Panc1 (cell line): ENCODE results near the gene OSGIN1. TPM values are rescaled to one million over a fixed set of nuclear protein-coding genes. Genes with fewer than 3 reads are reported as not detected.

ENCODE experiments used
- ATAC-seq: fragments of 200-7000 bp; cut with Tn5 transposase; 2 replicates; pipeline ENCODE4 v1.9.1; 2020; ENCODE audit warnings: mild to moderate bottlenecking, moderate library complexity
- BruUV-seq: library from RNA; stranded (reverse); fragments of 400-500 nt; replicated peaks from 2 replicates; lab custom pipeline; 2021; lab: Mats Ljungman, UMichigan
- CTCF ChIA-PET: fragments of 300-600 bp; sonication (Branson Sonifier 250); formaldehyde crosslinking; loops from one replicate; lab custom pipeline; 2022; ENCODE audit warnings: antibody characterized with exemption; lab: Charles Lee
- POLR2A ChIA-PET: fragments of 300-600 bp; sonication (Branson Sonifier 250); formaldehyde crosslinking; loops from one replicate; lab custom pipeline; 2022; ENCODE audit warnings: antibody characterized with exemption; lab: Charles Lee
- DNase-seq: peaks from one replicate; pipeline ENCODE4 v3.0.0-alpha.2; 2010; ENCODE audit warnings: low read depth, low spot score
- H3K27ac ChIP-seq: 2 replicates; pipeline ENCODE4 v1.5.1; 2011; ENCODE audit warnings: mild to moderate bottlenecking, low read length, inconsistent platforms
- H3K27me3 ChIP-seq: fragments of 200-500 bp; sonication (Bioruptor generic); 2 replicates; pipeline ENCODE4 v1.6.0; 2014; ENCODE audit warnings: low read length, inconsistent platforms; ENCODE audit not compliant: control insufficient read depth, insufficient read depth
- H3K36me3 ChIP-seq: fragments of 200-500 bp; sonication (Bioruptor generic); 2 replicates; pipeline ENCODE4 v1.5.1; 2014; ENCODE audit warnings: inconsistent platforms, mild to moderate bottlenecking, low read length, moderate library complexity; ENCODE audit not compliant: control insufficient read depth, insufficient read depth
- H3K4me1 ChIP-seq: 2 replicates; pipeline ENCODE4 v1.5.1; 2011; ENCODE audit warnings: inconsistent platforms, mild to moderate bottlenecking, low read length, moderate library complexity; ENCODE audit not compliant: control insufficient read depth, insufficient read depth
- H3K4me3 ChIP-seq, 2 experiments: 2 replicates each; pipeline ENCODE4 v1.5.1; 2011 to 2012; ENCODE audit warnings: low read depth in 2 of 2, low read length in 2 of 2, mild to moderate bottlenecking in 2 of 2, inconsistent platforms in 1 of 2, moderate library complexity in 1 of 2
- H3K9me3 ChIP-seq: fragments of 200-500 bp; sonication (Bioruptor generic); 2 replicates; pipeline ENCODE4 v1.5.1; 2014; ENCODE audit warnings: low read depth, mild to moderate bottlenecking, inconsistent platforms, low read length, moderate library complexity; ENCODE audit not compliant: control insufficient read depth, insufficient read depth
- POLR2AphosphoS5 ChIP-seq: IDR thresholded peaks from 2 replicates; pipeline ENCODE4 v1.6.1; 2012; ENCODE audit warnings: mild to moderate bottlenecking, low read depth, low read length, moderate library complexity
- REST ChIP-seq, 2 experiments: IDR thresholded peaks; 2 replicates each; pipeline ENCODE4 v1.6.1; 2011 to 2012; ENCODE audit warnings: low read depth in 2 of 2, control low read depth in 1 of 2, low read length in 1 of 2, mild to moderate bottlenecking in 1 of 2, moderate library complexity in 1 of 2; ENCODE audit not compliant: insufficient read depth in 1 of 2
- SIN3A ChIP-seq: IDR thresholded peaks from 2 replicates; pipeline ENCODE4 v1.6.1; 2012; ENCODE audit warnings: low read depth, mild to moderate bottlenecking, low read length, moderate library complexity, borderline replicate concordance; ENCODE audit not compliant: insufficient read depth
- TCF7L2 ChIP-seq: IDR thresholded peaks from 2 replicates; pipeline ENCODE4 v1.6.1; 2011; ENCODE audit warnings: mild to moderate bottlenecking, low read depth, low read length, inconsistent platforms
- in situ Hi-C: cut with HindIII; loops from 2 replicates; pipeline ENCODE4 v1.10.0; 2016; ENCODE audit warnings: low sequenced_read_pairs, low pct_unique_long_range_greater_than_20kb
- intact Hi-C: fragments of 100-400 bp; cut with micrococcal nuclease; formaldehyde crosslinking; loops from one replicate; pipeline ENCODE4 v1.10.0; 2022; ENCODE audit not compliant: unreplicated experiment
- total RNA-seq: library from RNA; stranded (reverse); gene quantifications from one replicate; pipeline ENCODE4 v1.2.1, GENCODE V29; 2021; ENCODE audit not compliant: unreplicated experiment
- TF ChIP-seq, protein P1 (sequence below): fragments of 450-650 bp; IDR thresholded peaks from 2 replicates; pipeline ENCODE4 v1.5.1; 2017; ENCODE audit warnings: mild to moderate bottlenecking

The OSGIN1 gene
- total RNA-seq, 1 experiment from 2014 or later: 4.9 TPM

DNA sequence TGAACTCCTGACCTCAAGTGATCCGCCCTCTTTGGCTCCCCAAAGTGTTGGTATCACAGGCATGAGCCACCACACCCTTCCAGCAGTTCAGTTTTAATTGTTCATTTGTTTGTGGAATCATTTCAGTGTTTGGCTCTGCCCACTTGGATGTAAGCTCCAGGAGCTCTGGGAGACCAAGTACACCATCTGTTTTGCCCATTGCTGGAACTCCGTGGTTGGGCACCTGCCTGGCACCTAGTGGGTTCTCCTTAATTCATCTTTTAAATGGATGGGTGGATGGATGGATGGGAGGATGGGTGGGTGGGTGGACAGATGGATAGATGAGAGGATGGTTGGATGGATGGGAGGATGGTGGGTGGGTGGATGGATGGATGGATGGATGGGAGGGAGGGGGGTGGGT is 14.1 kb downstream of the OSGIN1 start:
- intact Hi-C loops: no loop called here
- ChIA-PET POLR2A (no interaction called here), CTCF (no interaction called here)
- no peak for DNase-seq
- Histone ChIP-seq H3K9me3 (no peaks in the 10 kb centered on the region), H3K27me3 (no peaks in the 10 kb centered on the region), H3K27ac (no peak overlapping the region), H3K4me1 (no peaks in the 10 kb centered on the region), H3K36me3 (no peaks in the 10 kb centered on the region), H3K4me3 (no peak overlapping the region)
- in situ Hi-C loops: no loop called here
- no TSS peak for BruUV-seq
- no peak for ATAC-seq
- no peak for TF ChIP-seq REST (IDR thresholded peaks at IDR 0.05; ENCODE audit: insufficient read depth in 1 of 2, low read depth in 2 of 2, low read length in 1 of 2)
- TF ChIP-seq POLR2AphosphoS5: no peak
- no peak for TF ChIP-seq TCF7L2

- ChIA-PET CTCF (no interaction called here), POLR2A (no interaction called here)
- H3K4me1 ChIP-seq: no peaks in the 10 kb centered on the region
- no peak within 1 kb of the TSS; a peak in 1 of 4 replicates for H3K4me3 ChIP-seq
- ATAC-seq: peak; percentile 80
- in situ Hi-C loops: no loop called here
- no peaks in the 10 kb centered on the region for H3K27me3 ChIP-seq
- TF ChIP-seq, protein P1, sequence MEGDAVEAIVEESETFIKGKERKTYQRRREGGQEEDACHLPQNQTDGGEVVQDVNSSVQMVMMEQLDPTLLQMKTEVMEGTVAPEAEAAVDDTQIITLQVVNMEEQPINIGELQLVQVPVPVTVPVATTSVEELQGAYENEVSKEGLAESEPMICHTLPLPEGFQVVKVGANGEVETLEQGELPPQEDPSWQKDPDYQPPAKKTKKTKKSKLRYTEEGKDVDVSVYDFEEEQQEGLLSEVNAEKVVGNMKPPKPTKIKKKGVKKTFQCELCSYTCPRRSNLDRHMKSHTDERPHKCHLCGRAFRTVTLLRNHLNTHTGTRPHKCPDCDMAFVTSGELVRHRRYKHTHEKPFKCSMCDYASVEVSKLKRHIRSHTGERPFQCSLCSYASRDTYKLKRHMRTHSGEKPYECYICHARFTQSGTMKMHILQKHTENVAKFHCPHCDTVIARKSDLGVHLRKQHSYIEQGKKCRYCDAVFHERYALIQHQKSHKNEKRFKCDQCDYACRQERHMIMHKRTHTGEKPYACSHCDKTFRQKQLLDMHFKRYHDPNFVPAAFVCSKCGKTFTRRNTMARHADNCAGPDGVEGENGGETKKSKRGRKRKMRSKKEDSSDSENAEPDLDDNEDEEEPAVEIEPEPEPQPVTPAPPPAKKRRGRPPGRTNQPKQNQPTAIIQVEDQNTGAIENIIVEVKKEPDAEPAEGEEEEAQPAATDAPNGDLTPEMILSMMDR: peak; percentile 86
- no peak for TF ChIP-seq POLR2AphosphoS5
- no peaks in the 10 kb centered on the region for H3K9me3 ChIP-seq
- intact Hi-C loops: no loop called here
- no peak for DNase-seq
- no peak within 1 kb of the TSS for H3K27ac ChIP-seq
- BruUV-seq: no TSS peak
- H3K36me3 ChIP-seq: no peaks in the 10 kb centered on the region
These were observed 14.8 kb downstream of the OSGIN1 start, which contains the start of gene NECAB2 for GRCh38 chr16:83967838-83968305. TSS of gene NECAB2 (plus strand) at chr16:83968244. CDS start at chr16:83968649, 405 bp downstream.

GRCh38 chr16:83968306-83968851 is 15.3 kb downstream of the OSGIN1 start:
- H3K9me3 ChIP-seq: no peaks in the 10 kb centered on the region
- POLR2A ChIA-PET: no interaction called here
- no TSS peak for BruUV-seq
- peak; percentile 55 for ATAC-seq
- CTCF ChIA-PET: no interaction called here
- H3K27me3 ChIP-seq: no peaks in the 10 kb centered on the region
- DNase-seq: no peak
- H3K4me3 ChIP-seq: no peak overlapping the region; a peak in 1 of 4 replicates
- TF ChIP-seq TCF7L2: no peak
- TF ChIP-seq, protein P1: no peak; the same call in 1 of the 2 replicates
- TF ChIP-seq SIN3A: no peak
- no peak for TF ChIP-seq POLR2AphosphoS5
- no peak for TF ChIP-seq REST (IDR thresholded peaks at IDR 0.05; ENCODE audit: insufficient read depth in 1 of 2, low read depth in 2 of 2, low read length in 1 of 2)
- intact Hi-C loops: no loop called here
- no peaks in the 10 kb centered on the region for H3K4me1 ChIP-seq
- in situ Hi-C loops: no loop called here
- no peak overlapping the region for H3K27ac ChIP-seq
- H3K36me3 ChIP-seq: no peaks in the 10 kb centered on the region
